Hematopoietic multipotent progenitor cell treated with erythropoietin and hydrocortisone succinate and interleukin-3 and kit ligand, for 15 days (in vitro differentiated cells): ENCODE data around the gene MSH5.
"Not testable (repeated sequence)": the region's sequence is repeated elsewhere in the genome, so short reads cannot be mapped to it uniquely, and the experiment has no call there.

ENCODE experiments used
- DNase-seq: peaks from one replicate; pipeline ENCODE4 v3.0.0-alpha.2; 2015; ENCODE audit warnings: low spot score

The MSH5 gene

DNA sequence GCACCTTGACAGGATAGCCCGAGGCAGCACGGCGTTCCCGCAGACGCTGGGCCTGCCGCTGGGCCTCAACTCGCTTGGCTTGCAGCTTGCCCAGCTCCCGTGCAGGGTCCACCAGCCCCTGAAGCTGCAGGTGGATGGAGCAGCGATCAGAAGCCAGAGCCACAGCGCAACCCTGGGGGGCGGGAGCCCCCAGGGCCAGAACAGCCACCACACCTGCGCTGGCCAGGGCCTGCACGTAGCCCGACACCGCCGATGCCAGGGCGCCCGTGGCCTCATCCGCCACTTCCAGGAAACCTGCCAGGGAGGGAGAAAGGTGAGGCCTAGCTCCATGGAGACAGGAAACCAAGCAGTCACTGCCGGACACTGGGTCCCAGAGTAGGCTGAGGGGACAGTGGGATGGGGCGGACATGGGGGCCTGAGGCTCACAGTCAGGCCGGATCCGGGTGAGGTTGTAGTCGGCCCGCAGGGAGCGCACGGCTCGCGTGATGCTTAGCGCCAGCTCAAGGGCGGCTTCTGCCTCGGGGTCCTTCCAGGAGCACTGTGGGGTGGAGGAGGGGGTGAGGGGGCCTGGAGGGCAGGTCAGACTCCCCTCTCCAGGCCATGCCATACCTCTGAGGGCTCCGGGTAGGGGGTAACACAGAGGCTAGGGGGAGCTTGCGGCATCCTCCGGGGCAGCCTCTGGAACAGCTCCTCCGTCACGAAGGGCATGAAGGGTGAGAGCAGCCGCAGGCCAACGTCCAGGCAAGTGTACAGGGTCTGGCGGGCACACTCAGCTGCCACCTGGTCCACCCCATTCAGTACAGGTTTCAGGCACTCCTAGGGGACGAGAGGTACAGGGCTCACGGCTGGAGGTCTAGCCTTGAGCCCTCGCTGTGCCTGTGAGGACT lies 39.4 kb downstream of the MSH5 start:
- DNase-seq: no peak

DNA sequence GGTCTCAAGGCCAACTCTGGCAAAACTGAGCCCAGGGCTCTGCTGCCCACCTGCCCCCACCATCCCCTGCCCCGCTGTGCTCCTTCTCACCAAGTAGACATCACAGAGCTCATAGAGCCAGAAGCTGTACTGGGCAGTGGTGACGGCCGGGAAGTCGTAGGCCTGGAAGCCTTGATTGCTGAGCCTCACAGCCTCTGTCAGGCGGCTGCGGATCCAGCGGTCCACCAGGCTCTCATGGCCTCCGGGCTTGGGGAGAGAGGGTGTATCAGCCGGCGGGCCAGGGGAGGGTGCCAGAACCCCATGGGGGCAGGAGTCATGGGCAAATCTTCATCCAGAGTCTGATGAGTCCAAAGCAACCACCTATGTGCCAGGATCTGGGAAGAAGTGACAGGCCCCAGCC lies 40.1 kb downstream of the MSH5 start:
- no peak for DNase-seq

DNA sequence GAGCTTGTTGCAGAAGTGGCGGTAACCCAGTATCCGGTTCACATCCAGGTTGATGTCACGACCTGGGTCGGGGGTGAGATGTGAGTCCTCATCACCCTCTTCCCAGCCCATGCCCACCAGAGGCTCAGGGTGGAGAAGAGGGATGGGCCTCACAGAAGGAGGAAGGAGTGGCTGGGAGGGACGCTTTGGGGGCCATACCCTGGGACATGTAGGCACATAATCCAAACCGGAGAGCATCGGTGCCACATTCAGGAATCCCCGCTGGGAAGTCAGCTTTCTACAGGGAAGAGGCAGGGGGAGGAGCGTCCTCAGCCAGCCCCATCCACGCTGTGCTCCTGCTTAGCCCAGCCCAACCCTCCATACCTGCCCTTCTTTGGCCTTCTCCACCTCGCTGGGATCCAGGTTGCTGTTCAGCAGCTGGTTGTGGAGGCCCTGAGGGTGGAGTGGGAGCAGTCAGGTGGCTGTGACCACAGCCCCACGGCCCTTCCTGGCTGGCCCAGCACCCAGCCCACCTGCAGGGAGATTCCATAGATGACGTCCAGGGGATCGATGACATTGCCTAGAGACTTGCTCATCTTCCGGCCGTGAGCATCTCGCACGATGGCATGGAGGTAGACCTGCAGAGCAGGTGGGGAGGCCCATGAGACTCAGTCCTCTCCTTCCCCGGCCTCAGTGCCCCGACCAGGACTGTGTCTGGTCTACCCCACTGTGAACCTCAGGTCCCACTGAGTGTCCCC lies 40.9 kb downstream of the MSH5 start:
- no peak for DNase-seq

DNA sequence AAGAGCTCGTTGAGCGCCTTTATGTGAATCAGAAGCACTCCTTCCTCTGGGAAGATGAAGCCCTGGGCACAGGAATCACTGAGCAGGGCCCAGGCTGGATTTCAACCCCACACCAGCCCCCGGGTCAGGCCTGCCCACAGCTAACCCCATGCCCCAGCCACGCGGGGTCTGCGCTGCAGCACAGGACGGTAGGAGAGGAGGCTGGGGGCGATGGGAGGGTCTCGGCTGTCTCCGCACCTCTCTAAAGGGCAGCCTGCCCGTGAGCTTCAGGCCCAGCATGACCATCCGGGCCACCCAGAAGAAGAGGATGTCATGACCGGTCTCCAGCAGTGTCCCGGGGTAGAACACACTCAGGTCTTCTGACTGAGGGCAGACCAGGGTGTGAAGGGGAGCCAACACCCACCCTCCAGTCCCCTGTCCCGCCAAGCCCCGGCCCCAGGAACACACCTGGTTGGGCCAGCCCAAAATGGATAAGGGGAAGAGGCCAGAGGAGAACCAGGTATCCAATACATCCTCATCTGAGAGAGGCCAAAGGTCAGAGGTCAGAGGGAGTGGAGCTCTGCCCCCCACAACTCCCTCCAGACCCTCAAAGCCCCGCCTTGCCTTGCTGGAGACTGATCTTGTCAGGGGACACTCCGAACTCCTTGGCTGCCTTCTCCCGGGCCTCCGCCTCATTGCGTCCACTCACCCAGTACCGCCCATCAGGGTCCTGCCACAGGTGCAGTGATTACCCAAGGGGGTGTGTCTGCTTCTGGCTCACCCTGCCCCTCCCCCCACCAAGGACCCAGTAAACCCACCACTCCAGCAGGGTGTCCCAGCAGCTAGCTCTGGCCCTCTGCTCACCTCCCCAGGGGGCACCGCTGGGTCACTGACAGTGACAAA lies 41.7 kb downstream of the MSH5 start:
- no peak for DNase-seq

DNA sequence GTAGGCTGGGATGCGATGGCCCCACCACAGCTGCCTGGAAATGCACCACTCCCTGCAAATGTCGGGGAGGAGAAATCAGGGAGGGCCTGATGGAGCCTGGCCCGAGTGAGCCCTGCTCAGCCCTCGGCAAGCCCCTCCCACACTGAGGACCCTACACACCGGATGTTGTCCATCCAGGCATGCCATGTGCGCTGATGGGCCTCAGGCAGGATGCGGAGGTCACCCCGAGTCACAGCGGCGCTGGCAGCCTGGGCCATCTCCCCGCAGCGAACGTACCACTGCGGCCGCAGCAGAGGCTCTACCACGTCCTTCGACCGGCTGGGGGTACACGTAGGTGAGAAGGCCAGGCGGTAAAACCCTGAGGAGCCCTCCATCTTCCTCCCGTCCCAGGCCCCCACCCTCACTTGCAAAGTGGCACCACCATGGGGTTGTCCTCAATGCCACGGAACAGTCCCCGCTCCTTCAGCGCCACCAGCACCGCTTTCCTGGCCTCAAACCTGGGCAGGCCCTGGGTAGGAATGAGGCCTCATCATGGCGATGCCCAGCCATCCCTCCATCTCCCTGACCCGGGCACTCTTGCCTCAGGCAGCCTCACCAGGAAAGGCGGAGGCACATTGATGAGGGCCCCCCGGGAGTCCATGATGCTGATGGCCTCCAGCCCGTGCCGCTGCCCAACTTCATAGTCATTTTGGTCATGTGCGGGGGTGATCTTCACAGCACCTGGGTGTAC lies 42.5 kb downstream of the MSH5 start:
- DNase-seq: no peak

DNA sequence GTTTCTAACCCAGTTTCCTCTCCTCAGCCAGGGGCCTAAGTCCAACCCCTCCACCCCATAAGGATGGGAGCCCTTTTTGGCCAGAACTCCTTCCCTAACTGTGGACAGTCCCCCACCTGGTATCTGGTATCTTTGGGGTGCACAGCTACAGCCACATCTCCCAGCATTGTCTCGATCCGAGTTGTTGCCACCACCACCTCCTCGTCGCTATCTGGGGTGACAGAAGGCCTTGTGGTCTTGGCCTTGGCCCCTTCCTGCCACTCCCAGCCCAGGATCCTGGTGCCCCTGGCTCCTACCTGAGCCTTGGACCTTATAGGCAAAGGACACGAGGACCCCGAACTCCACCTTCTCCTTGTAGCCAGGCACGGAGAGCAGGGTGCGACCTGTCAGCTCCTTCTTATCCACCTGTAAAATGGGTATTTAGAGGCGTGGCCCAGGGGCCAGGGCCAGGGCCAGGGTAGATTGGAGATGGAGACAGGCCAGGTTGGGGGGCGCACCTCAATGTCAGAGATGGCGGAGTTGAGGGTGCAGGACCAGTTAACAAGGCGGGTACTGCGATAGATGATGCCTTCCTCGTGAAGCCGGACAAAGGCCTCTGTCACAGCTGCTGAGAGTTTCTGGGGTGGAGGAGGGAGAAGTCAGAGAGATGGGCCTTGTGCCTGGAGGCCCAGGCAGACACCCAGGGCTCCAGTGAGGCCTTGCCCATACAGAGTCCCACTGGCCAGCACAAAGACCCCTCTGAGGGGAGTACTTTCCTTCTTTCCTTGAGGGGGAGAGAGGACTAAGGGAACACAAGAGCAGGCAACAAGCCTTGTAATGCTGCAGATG lies 44.5 kb downstream of the MSH5 start:
- DNase-seq: no peak

DNA sequence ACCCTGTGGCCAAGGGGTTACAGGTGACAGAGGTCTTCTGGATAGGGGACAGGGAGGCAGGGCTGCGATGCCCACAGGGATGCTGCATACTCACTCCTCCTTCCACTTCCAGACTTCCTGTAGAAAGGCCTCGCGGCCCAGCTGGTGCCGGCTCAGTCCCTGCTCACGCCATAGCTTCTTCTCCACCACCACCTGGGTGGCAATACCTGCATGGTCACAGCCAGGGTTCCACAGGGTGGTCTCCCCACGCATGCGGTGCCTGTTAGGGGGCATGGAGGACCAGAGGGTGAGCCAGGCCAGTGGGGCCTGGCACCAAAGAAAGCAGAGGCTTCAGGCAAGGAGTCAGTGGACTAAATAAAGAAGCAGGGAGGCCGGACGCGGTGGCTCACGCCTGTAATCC lies 45.7 kb downstream of the MSH5 start:
- no peak for DNase-seq

DNA sequence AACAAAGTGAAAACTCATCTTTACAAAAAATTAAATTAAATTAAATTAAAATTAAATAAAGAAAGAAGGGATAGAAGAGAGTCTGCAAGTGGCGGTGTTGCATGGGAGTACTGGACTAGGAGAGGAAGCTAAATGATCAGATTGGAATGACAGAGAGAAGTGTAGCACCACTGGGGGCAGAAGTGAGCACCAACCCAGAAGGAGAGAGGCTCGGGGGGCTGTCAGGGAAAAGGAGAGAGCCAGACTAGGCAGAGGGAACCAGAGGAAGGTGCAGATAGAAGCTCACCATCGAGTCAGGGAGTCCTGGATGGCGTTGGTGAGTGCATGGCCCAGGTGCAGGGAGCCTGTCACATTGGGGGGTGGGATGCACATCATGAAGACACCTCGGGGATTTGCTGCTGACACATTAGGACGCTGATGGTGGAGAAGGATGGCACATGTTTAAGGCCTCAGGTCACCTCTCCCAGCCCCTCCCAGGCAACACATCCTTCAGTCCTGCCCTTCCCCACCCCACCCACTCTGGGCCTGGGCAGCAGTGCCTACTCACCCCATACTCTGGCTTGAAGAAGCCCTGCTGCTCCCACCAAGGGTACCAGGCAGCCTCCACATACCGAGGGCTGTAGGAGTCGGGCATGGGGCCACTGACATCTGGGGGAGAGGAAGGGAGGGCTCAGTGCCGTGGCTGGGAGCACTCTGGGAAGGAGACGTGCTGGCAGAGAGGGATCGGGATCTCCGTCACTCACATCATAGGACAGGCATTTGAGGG lies 51.7 kb downstream of the MSH5 start:
- DNase-seq: peak; percentile 40

DNA sequence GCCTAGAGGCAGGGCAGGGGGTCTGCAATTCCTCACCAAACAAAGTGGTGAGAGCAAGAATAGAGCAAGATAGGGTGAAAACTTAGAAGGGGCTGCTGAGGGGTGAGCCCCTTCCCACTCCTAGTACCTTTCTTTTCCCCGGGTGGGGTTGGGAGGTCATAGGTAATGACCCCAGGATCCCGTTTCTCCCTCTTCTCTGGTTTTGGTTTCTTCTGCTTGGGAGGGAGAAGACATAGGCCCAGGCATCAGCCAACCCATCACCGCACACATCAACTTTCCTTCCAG lies 52.2 kb downstream of the MSH5 start:
- no peak for DNase-seq

DNA sequence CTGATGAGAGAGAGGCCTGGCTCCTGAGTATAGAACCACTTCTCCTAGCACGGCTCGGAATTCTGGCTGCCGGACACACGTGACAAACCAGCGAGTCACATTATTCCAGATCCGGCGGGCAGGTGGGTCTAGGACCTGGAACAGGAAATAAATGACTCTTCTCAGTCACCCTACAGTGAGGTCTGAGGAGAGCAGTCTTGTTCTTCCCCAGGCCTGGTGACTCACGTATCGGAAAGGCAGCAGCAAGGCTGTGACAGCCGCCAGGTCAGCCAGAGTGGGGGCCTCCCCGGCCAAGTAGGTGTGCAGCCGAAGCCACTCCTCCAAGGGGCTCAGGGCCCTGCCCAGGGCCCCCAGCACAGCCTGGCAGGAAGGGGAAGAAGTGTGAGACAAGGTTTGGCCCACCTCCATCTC lies 53.0 kb downstream of the MSH5 start:
- no peak for DNase-seq

DNA sequence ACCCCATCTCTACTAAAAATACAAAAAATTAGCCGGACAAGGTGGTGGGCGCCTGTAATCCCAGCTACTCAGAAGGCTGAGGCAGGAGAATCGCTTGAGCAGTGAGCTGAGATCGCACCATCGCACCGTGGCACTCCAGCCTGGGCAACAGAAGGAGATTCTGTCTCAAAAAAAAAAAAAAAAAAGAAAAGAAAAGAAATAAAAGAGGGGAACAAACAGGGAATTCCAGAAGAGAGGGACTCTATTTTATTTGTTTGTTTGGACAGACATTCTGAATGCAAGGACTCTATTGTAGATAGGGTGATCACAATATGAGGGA lies 54.1 kb downstream of the MSH5 start:
- DNase-seq: not testable (repeated sequence)

DNA sequence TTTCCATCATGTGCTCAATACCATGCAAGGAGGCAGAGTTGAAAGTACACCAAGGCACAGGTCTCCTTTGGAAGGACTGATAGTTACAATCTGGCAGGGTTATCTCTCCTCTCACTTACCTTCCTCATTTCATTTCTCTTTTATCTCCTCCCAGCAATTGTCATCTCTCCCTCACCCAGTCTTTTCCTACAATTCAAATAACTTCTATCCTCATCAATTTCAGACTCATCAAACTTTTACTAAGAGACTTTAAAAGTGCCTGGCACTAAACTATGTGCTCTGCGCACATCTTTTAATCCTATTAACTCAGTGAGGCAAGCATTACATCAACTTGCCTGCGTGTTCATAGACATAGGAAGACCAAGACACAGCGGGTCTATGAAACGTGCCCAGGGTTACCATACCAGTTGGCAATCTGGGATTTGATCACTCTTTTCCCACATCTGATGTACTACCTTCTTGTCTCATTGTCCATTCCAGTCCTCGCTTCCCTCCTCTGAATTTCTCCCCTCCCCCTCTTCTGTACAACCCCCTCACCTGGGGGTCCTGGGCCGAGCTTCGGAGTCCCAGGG lies 54.6 kb downstream of the MSH5 start:
- no peak for DNase-seq

DNA sequence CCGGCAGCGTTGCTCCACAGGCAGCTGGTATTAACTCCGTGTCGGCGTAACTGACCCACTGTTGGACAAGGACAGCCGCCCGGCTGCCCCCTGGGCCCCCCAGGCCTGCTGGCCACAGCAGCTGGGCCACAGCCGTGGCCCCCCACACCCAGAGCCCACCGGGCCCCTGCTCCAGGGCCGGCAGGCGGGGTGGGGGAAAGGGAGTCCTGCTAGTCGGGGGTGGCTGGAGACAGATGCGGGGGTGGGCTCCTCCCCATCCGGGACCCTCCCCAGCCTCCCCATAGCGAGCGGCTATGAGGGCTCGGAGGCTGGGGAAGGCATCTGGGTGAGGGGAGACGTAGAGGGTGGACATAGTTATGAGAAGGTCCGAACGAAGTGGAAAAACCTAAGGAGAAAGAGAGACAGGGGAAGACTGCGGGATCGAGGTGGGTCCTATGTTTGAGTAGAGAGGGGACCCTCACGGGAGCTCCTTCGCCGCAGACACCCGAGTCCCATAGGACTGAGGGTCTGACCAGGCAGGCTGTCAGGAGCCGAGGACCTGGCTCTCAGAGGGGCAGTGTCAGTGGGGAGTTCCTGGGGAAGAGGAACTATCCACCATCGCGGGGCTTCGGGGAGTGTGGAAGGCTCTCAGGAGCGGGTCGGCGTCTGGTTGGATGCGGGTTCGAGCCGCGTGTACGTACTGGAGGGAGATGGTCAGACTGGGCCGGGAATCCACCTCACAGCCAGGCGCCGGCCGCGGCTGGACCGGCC lies 55.2 kb downstream of the MSH5 start:
- DNase-seq: no peak

DNA sequence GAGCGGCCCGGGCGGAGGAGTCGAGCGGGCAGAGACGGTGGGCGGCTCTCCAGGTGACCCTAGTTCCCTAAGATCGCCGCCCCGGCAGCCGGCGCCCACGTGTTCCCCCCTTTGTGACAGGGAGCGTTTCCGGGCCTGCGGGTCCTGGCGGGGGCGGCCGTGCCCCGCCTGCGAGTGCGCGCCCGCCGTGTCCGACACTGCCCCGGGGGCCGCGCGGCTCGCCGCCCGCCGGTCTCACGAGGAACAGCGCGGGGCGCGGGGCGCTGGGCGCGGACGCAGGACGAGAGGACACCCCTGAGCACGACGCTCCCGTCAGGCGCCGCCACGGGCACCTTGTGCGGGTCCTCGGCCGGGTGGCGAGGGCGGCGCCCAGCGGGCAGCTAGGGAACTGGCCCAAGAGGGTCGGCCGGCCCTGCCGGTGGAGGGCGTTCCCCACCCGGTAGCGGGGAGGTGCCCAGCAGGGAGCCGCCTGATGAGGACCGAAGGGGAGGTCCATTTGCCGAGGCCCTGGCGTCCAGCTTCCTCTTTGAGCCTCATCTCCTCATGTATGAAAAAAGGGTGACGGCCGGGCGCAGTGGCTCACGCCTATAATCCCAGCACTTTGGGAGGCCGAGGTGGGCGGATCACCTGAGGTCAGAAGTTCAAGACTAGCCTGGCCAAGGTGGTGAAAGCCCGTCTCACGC lies 56.0 kb downstream of the MSH5 start, which contains the start of gene VARS1:
Gene VARS1, minus strand, starts transcription at position 137 of the 683 bp plus-strand sequence. CDS start 535 bp downstream, outside the sequence.
- DNase-seq: peak; percentile 93

DNA sequence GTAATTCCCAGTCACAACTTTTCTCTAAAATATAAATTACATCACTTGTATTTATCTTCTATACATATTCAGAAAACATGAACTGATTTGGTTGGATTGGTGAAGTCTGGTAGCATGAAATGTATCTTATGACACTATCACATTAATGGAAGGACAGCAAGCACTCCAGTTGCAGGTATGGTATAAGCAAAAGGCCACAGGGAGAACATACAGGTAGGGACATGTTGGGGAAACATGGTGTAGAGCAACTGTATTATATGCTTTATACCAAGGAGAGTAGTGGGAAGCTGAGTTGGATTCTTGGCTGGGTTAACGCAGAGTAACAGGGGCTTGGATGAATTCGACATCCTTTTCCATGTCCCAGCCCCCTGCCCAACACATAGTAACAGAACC lies 57.2 kb downstream of the MSH5 start:
- DNase-seq: no peak

DNA sequence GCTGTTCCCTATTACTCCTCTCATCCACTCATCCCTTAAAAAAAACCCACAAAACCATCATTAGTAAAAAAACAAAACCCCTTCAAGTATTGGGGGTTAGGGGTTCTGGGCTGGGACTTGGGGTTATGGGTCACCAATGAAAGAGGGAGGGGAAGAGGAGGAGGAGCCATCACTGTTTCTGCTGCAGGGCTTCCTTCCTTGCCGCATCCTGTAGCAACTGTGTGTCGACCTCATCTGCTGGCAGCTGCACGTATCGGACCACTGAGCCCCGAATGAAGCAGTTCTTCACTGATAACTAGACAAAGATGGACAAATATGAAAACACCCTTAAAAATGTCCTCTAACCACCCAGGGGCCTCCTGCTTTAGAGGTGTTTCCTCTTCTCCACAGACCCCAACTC lies 57.8 kb downstream of the MSH5 start:
- no peak for DNase-seq

DNA sequence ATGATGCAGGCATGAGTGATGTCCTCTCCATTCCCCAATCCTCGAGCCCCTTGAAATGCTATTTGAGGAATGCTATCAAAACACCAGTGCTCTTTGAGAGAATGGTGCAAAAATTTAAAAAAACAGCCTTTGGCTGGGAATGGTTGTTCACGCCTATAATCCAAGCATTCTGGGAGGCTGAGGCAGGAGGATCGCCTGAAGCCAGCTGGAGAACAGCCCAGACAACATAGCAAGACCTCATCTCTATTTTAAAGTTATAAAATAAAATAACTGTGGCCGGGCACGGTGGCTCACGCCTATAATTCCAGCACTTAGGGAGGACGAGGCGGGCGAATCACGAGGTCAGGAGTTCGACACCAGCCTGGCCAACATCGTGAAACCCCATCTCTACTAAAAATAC lies 60.0 kb downstream of the MSH5 start:
- DNase-seq: no peak

DNA sequence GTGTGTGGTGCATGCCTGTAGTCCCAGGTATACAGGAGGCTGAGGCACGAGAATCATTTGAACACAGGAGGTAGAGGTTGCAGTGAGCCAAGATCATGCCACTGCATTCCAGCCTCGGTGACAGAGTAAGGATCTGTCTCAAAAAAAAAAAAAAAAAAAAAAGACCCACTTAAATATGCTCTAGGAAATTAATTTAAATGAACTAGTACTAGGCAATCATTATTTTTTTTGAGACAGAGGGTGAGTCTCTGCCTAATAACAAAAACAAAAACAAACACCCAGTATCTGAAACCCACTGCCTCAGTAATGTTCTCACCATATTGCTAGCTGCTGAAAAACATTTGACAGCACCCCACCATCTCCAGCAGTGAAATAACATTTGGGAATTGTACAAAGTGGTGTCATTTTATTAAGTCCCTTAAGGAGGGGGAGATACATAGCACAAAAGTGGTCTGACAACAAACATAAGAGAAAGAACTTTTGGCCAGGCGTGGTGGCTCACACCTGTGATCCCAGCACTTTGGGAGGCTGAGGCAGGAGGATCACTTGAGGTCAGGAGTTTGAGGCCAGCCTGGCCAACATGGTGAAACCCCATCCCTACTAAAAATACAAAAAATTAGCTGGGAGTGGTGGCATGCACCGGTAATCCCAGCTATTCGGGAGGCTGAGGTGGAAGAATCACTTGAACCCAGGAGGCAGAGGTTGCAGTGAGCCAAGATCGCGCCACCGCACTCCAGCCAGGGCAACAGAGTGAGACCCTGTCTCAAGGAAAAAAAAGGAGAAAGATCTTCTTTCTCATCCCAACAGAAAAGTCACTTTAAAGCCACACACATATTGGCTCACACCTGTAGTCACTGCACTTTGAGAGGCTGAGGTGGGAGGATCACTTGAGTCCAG lies 61.5 kb downstream of the MSH5 start:
- not testable (repeated sequence) for DNase-seq
